Measurements from ENCODE around the gene RARB. TPM values are rescaled to one million over a fixed set of nuclear protein-coding genes. Genes with fewer than 3 reads are reported as not detected.

The RARB gene
- total RNA-seq, 1 experiment from 2014 or later, result 0.24 TPM

GRCh38 chr3:25552251-25552650, 124.2 kb downstream of the RARB start:
- no peak for DNase-seq (ENCODE audit: low spot score)
- Histone ChIP-seq H3K4me3 (ENCODE audit: low read depth, low read length, poor library complexity, severe bottlenecking) (no peak overlapping the region), H3K36me3 (ENCODE audit: insufficient read depth, low read length, poor library complexity, severe bottlenecking) (no peaks in the 10 kb centered on the region), H3K4me1 (ENCODE audit: insufficient read depth, low read length, poor library complexity, severe bottlenecking) (no peaks in the 10 kb centered on the region), H3K27ac (ENCODE audit: low read depth, low read length, poor library complexity, severe bottlenecking) (no peak overlapping the region), H3K27me3 (replicated peaks; ENCODE audit: insufficient read depth, low read depth, low read length, poor library complexity) (no peaks in the 10 kb centered on the region), H3K9me3 (ENCODE audit: low read depth, low read length, poor library complexity, severe bottlenecking) (no peaks in the 10 kb centered on the region)
- CTCF ChIA-PET, result no interaction called here
- intact Hi-C loops (cut with micrococcal nuclease; ENCODE audit: unreplicated experiment), result no loop called here
- POLR2A ChIA-PET (ENCODE audit: low non-redundant PET), result no interaction called here
- no TSS peak for BruUV-seq (replicated peaks)
- TF ChIP-seq CTCF (conservative IDR thresholded peaks at IDR 0.05; ENCODE audit: low read depth, low read length) (no peak), EZH2 (IDR thresholded peaks at IDR 0.05; ENCODE audit: borderline replicate concordance, low read depth, low read length, poor library complexity, severe bottlenecking) (no peak)

- DNase-seq (ENCODE audit: low spot score), result no peak
- no TSS peak for BruUV-seq (replicated peaks)
- no peaks in the 10 kb centered on the region for H3K36me3 ChIP-seq (ENCODE audit: insufficient read depth, low read length, poor library complexity, severe bottlenecking)
- no peaks in the 10 kb centered on the region for H3K9me3 ChIP-seq (ENCODE audit: low read depth, low read length, poor library complexity, severe bottlenecking)
- intact Hi-C loops (cut with micrococcal nuclease; ENCODE audit: unreplicated experiment), result no loop called here
- ChIA-PET POLR2A (ENCODE audit: low non-redundant PET) (no interaction called here), CTCF (no interaction called here)
- TF ChIP-seq CTCF (conservative IDR thresholded peaks at IDR 0.05; ENCODE audit: low read depth, low read length) (no peak), EZH2 (IDR thresholded peaks at IDR 0.05; ENCODE audit: borderline replicate concordance, low read depth, low read length, poor library complexity, severe bottlenecking) (no peak)
- no peak overlapping the region for H3K27ac ChIP-seq (ENCODE audit: low read depth, low read length, poor library complexity, severe bottlenecking)
- H3K27me3 ChIP-seq (replicated peaks; ENCODE audit: insufficient read depth, low read depth, low read length, poor library complexity), result no peaks in the 10 kb centered on the region
- no peak overlapping the region for H3K4me3 ChIP-seq (ENCODE audit: low read depth, low read length, poor library complexity, severe bottlenecking)
- no peaks in the 10 kb centered on the region for H3K4me1 ChIP-seq (ENCODE audit: insufficient read depth, low read length, poor library complexity, severe bottlenecking)
Observed at GRCh38 chr3:25554376-25554775, 126.3 kb downstream of the RARB start.

DNA sequence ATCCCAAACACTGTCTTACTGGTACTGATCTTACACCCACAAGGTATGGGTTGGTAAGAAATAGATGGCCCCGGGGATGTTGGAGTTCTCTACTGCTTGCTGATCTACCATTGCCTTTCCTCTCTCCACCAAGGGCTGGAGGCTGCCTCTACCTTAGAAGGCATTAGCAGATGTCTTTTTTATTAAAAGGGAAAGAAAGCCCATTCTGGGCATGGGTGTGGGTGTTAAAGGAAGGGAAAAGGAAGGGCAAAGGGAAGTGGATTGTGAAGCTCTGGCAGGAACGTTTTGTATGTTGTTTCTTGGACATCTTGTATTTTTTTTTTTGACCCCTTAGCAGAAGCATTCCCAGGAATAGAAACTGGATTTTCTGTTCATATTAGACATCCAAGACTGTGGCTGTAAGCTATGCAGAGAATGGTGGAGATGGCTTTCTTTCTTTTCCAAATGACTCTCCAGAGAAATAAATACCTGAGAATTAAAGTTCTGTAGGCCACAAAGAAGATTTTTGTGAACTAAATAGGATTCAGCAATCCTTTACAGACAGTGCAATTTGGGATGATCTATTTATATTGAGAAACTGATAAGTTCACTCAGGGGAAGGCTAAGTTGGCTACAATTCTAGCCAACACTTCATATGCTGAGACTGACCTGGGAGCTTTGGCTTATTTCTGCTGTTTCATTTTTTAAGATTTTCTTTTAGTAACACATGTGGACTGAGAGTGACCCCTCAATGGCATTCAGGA, 127.8 kb downstream of the RARB start:
- intact Hi-C loops (cut with micrococcal nuclease; ENCODE audit: unreplicated experiment), result no loop called here
- H3K27ac ChIP-seq (ENCODE audit: low read depth, low read length, poor library complexity, severe bottlenecking), result no peak overlapping the region
- CTCF ChIA-PET, result no interaction called here
- H3K36me3 ChIP-seq (ENCODE audit: insufficient read depth, low read length, poor library complexity, severe bottlenecking), result no peaks in the 10 kb centered on the region
- H3K4me1 ChIP-seq (ENCODE audit: insufficient read depth, low read length, poor library complexity, severe bottlenecking), result no peaks in the 10 kb centered on the region
- POLR2A ChIA-PET (ENCODE audit: low non-redundant PET), result no interaction called here
- no peaks in the 10 kb centered on the region for H3K9me3 ChIP-seq (ENCODE audit: low read depth, low read length, poor library complexity, severe bottlenecking)
- H3K4me3 ChIP-seq (ENCODE audit: low read depth, low read length, poor library complexity, severe bottlenecking), result no peak overlapping the region
- H3K27me3 ChIP-seq (replicated peaks; ENCODE audit: insufficient read depth, low read depth, low read length, poor library complexity), result no peaks in the 10 kb centered on the region
- BruUV-seq (replicated peaks), result no TSS peak
- DNase-seq (ENCODE audit: low spot score), result no peak
- no peak for TF ChIP-seq EZH2 (IDR thresholded peaks at IDR 0.05; ENCODE audit: borderline replicate concordance, low read depth, low read length, poor library complexity, severe bottlenecking)
- TF ChIP-seq CTCF (conservative IDR thresholded peaks at IDR 0.05; ENCODE audit: low read depth, low read length), result no peak
